ENCODE data around the gene OPCML.

The OPCML gene

DNA sequence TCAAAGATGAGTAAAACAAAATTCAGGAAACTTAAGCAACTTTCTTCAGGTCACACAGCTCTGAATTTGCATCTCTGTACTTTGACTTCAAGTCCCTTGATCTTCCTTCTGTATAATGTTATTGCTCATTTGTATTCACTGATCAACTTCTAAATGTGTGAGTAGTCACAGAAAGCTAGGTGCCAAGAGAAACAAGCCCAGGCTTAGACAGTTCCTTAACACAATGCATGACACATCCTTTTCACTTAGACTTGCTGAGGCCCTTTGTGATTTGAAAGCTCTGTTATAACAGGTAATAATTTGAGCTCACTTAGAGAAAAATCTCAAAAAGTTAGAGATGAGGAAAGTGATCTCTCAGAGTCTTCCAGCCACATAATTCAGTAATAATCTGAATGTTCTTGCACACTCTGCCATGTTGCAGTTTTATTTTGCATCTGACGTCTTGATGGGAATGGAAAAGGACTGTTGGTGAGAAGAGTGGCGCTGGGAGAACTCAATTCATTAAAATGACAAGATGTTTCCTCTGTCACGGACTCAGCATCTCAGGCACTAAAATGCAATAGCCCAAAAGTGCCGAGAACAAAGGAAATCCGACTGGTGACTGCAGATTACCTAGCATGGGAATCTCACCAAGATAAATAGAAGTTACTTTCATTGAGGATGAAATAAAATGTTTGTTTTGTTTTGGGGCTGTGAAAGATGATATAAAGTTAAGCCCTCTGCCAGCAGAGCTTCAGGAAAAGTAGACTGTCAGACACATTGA, 665.3 kb downstream of the OPCML start:
- DNase-seq = peak; percentile 41

DNA sequence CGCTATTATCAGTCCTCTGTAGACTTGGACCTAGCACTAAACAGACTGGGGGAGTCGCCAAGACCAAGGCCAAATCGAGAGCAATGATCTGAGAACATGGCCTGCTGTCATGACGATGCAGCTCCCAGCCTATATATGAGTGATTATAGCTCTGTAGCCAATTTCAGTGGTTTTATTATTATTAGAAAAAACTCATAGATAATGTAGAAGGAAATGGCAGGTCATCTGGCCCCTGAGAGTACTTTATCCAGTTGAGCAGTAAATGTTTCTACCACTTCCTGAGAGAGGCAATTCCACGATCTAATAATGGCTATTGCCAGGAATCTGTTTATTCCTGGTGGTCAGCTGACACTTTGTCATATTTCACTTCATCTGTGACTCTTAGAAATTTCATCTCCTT, 666.7 kb downstream of the OPCML start:
- no peak for DNase-seq

DNA sequence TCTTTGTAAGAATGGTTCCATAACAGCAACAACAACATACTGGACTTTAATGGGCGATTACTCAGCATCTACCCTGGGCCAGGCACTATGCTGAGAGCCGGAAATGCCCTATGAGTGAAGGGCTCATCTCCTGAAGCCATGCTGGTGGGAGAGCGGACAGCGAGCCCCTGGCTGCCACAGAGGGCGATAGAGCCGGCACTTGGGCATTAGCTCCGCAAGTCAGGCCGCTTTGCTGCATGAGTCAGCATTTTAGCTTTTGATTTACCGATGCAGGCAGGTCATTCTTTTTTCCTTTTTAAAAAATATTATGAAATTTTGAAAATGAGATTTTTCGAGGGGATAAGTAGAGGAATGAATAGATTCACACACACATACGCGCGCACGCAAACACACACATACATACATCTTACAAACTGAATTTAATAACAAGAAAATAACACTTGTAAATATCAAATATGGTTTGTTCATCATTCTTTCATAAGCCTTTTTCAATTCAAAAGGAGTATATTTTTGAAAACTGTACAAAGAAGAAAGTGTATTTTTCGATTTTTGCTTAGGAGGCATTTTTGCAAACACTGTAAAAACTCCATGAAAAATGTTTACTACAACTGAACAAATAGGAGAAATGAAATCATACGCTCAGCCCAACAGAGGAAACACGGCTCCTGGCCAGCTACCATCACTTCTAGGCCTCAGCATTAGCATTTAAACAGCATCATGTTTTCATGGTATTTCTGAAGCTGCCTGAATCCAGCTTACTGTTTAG, 667.3 kb downstream of the OPCML start:
- DNase-seq = no peak

DNA sequence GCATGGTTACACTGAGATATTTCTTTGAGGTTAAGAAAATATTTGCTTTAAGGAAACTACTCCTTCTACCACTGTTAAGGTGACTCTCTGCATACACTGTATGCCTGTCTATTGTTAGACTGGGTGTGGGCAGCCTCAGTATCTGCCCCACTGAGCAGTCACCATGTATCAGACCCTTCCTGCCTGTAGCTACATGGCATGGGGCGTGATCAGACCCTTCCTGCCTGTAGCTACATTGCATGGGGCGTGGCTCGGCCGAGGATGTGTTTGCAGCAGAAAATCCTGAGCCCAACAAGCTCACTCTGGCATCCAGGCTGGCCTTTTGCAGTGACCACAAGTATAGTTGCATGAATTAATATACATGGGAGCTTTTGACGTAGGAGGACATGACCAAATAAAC, 669.4 kb downstream of the OPCML start:
- no peak for DNase-seq

DNA sequence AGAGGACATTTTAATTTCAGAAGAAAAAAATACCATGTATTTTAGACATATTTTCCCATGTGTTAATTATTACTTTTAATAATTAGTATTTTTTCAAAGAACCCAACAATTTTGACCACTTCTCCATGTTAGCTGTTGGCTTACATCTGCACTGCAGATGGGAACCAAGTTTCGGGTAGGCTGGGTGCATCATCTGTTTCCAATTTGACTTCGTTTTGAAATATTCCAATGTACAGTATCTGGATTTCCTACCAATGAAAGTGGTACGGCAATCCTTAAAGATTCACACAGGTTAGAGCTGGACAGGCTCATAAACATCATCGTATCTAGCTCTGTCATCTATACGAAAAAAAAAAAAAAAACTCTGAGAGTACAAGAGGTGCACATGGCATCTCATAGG, 670.2 kb downstream of the OPCML start:
- DNase-seq = peak; percentile 47

DNA sequence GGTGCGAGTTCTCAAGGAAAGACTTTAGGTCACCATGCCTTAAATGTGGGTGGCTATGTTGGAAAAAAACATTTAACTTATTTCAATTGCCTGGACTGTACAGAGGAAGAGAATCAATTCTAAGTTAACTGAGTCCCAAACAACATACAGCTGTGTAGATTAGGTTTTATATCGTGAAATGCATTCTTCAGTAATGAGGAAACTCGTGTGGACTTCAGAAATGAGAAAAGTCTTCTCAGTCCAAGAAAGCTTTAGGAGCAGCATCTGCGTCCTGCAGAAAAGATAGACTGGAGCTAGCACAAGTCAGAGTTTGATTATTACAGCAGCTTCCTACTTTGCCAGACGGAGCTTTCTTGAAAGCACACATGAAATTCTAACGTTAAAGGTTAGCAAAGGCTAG, 673.0 kb downstream of the OPCML start:
- no peak for DNase-seq

DNA sequence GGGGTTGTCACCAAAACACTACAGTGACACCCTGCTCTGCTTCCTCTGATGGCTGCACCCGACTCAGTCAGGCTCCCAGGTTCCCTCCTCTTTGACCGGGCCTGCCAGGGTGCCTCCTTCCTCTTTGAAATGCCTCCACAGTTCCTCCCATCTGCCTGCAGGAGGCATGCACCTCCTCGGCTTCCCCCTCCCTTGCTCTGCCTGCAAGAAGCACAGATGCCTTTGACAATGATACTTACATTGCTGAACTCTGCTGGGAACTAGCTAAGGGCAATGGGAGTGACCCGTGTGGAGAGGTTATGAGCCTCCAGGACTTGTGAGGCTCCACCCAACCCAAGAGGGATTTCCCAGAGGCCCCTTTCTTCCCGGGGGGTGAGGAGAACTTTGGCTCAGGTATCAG, 674.1 kb downstream of the OPCML start:
- peak; percentile 68 for DNase-seq

DNA sequence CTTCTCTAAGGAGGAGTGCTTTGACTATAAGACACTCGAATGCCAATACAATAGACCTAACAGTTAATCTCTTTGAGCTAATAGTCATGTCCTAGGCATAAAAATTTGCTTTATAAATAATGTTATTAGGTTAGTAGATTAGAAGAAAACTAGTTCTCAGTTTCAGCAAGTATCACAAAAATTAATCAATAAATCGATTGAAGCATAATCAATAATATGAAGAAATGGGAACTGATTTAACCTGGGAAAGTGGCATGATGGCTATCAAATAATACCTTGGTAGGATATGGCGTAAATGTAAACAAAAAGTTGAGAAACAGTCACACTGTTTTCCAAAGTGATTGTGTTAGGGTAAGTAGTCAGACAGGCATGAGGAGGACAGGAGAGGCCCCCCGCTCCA, 676.3 kb downstream of the OPCML start:
- no peak for DNase-seq

DNA sequence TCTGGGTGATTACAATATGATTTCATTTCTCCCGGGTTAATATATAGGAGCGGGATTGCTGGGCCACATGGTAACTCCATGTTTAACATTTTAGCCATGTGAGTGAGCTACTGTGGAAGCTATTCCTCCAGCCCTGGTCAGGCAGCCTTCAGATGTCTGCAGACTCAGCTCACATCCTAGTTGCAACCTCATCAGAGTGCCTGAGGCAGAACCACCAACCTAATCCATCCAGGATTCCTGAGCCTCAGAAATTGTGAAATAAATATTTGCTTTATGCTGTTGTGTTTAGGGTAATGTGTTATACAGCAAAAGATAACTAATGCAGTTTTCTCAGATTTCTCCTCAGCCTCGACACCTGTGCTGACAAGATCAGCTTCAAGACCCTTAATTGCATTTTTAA, 676.8 kb downstream of the OPCML start:
- no peak for DNase-seq

DNA sequence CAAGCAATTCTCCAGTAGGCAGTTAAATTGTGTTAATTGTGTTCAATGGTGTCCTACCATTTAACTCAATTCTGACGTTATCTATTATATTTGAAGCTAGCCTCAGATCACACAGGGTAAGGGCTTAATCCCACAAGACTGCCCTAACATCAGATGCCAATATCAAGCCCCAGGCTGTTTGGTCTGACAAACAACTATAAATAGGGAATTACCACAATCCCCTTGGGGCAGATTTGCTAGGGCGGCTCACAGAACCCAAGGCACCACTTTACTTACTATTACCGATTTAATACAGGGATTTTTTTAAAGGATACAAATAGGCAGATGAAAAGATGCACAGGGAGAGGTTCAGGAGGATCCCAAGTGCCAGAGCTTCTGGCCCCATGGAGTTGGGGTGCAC, 678.4 kb downstream of the OPCML start:
- no peak for DNase-seq

DNA sequence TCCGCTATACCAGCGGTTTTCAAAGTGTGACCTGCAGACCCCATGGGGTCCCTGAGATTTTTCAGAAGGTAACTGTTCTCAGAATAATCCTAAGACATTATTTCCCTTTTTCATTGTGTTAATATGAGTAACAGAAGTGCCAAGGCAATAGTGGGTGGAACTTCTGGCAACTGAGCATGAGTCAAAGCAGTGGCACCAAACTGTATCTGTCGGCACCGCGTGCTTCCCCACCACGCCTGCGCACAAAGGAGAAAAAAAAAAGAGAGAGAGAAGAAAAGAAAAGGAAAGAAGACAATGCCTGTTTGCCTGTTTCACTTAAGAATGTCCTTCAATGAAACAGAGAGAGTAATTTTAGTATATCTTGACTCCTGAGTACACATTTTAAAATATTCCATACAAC, 679.9 kb downstream of the OPCML start:
- no peak for DNase-seq

DNA sequence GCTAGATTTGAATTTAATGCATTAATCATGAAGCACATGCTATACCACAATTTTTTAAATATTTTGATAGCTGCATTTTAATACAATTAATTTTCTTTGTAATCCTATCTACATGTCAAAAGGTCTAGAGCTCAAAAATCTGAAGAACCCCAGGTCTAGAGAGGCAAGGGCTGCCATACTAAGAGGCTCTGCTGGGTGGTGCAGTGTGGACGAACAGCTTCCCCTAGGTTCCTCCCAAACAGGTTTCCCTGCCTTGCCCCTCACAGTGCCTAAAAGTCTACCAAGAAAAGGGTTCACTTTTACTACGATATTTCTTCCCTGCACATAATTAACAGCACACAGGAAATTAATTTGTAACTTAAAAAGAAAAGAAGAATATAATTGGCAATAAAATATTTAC, 681.1 kb downstream of the OPCML start:
- no peak for DNase-seq

DNA sequence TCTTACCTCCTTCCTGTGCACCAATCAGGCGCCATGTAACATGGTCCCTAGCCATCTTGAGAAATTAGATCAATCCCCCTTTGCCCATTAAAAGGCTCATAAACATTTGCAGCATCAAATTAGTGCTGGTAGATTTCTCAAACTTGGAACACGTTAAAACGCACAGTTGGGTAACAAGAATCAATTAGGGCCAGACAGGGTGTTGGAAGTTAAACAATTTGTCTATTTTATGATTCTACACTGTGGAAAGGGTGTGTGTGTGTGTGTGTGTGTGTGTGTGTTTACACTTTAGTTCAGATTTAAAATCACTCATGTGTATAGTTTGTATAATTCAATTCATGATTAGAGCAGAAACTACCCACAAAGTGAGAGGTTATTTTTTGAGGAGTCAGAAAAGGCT, 682.0 kb downstream of the OPCML start:
- no peak for DNase-seq

DNA sequence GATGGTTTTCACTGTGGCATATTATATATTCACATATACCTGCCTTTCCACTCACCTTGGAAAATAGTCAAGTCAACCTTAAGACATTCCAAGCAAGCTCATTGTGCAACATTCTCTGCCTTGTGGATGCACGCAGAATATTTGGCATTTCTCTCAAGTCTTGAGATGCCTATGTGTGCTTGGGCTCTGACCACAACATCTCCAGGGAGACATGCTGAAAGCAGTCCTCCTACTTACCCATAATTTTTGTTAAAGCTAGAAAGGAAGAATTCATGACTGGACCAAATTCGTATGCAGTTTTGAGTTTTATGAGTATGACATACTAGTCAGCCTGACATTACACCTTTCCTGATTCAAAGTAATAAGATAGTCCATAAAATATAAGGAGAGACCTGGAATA, 684.0 kb downstream of the OPCML start:
- peak; percentile 90 for DNase-seq

DNA sequence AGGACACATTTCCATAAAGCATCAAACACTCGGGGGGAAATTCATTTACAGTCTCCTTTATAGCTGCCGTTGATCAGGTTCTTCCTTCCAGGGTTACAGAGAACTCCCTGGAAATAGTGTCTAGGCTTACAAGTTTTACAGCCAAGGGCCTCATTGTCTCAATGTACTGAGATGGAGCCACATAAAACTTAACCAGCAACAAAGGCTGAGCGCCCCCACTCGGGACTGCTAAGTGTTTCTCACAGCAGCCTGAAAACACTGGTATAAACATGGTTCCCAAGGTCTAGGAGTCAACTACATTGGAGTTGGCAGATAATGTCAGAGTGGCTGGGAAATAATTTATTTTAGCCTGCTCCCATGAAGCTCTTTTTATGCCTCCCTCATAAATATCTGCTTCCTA, 686.2 kb downstream of the OPCML start:
- DNase-seq = no peak

DNA sequence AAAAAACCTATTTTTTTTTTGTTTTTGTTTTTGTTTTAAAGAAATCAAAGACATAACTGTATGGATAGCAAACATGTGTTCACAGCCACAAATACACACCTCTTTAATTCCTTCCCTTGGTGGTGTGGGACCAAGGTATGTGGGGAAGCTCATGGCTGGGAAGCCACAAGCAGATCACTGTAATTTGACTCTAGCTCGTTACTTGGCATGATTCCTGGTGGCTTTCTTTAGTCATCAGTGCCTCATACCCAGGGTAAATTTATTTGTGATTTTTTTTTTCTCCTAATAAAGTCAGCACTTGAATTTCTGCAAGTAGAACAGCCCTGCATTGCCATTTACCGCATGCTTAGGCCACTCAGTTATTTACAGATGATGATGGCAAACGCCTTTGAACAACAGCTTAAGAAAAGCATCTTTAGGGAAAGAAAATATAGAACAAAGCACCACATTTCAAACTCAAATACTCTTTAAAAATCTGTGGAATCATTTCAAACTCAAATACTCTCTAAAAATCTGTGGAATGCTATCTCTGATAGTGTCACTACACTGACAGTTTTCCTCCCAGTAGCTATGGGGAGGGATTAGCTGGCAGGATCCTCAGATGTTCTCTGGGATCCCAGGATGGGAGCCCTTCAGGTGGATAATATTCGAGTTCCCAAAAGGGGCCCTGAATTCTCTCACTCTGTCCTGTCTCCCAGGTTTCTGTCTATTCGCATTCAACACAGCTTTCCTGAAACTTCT, 687.2 kb downstream of the OPCML start:
- DNase-seq = peak; percentile 97

DNA sequence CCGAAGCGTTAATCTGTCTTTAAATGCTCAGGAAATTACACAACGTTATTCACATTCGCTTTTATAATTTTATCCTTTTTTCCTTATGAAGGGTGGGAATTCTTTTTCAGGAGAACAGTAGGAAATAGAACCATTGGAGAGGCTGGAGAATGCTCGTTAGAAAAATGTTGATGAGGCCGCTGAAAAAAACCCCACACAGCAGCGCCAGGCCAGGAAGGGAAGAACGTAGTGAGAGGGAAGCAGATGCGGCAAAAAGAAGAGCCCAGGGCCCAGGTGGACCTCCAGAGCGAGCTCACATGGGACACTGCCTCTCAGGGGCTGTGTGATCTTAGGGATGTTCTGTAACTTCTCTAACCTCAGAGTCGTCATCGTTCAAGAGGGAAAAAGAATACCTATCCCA, 691.6 kb downstream of the OPCML start:
- DNase-seq = no peak

DNA sequence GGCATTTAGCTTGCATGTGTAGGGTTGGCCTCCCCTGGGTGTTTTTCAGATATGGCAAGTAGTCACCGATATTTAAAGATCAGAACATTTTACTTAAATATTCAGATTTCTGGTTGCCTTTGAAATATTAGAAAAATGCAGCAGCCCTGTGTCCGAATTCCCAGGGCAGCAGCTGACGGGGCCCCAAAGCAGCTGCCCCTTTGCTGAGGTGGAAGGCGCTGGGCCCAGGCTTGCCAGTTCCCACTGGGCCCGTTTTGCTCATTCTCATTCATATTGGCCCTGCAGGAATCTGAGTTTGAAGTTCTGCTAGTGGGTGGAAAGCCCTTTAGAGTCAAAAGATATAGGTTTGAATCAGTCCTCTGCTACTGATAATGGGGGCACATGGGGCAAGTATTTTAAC, 692.1 kb downstream of the OPCML start:
- DNase-seq = no peak

DNA sequence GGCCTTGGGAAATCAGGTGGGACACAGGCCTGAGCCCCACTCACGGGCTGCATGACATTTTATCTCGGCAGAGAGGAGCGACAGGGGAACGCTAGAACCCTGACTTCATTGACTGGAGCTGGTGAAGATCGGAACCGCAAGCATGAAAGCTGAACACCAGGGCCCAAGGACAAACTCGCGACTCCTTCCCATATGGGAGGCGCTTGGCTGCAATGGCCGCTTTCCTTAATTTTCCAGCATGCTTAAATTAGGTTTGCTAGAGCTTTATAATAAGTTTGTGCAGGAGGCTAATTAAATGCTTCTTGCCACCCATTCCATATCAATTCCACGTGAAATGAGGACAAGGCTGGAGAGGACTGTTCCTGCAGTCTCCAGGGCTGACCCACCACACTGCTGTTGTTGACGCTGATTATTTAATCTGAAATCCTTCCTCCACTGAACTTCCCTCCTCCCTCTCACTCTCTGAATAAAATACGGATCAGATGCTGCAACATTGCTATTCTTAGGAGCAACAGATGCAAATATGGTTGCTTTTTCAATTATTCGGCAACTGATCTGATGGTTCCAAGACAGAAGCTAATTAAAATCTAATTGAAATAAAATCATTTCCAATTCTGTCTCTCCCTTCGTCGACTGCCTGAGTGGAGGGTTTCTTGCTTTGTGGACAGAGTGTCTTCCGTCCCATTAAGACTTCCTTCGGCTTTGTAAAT, 692.9 kb downstream of the OPCML start:
- DNase-seq = no peak

DNA sequence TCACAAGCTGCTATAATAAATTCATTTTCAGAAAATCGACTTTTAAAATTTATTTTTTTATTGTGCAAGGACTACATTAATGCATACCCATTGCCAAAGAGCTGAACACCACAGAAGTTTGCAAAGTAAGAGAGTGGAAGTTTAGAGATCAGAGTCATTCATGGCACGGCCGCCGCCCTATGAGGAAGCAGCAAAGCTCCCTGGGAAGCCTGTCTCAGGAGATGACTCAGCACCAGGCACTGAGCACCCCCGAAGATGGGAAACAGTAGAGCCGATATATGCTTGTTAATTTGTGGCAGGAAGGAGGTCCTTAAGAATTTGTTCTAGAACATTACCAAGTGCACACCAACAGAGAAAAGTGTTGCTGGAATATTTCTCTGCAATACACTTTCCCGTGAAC, 693.7 kb downstream of the OPCML start:
- DNase-seq = peak; percentile 72

DNA sequence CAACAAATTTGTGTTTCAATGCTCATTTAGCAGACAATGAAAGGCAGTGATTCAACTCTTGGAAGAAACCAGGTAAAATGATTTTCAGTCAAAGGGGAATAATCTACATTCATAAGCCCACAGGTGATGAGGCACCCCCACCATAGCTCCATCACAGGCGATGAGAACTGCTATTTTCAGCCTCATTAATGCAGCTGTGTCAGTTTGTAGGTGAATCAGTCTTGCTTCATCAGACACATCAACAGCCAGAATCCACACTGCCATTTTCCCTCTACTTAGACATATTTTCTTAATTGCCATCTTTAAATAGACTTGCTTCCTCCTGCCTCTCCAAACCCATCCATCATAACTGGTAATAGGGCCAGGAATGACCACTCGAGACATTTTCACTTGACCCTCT, 701.0 kb downstream of the OPCML start:
- no peak for DNase-seq

DNA sequence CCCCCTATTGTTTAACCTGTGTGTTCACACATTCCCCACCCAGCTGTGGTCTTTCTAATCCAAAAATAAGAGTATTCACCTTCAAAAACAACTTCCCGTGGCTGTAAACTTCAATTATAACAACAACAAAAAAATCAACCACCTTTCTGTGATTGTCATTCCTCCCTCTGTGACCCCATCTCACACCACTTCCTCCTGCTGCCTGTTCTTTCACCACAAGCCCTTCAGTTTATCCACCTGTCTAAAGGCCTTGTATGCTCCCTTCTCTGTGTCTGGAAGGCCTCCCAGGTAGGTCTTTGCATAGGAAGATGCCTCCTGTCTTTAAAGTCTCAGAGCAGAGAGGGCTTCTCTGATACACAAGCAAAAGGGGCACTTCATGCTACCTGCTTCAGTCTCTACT, 707.7 kb downstream of the OPCML start:
- no peak for DNase-seq

DNA sequence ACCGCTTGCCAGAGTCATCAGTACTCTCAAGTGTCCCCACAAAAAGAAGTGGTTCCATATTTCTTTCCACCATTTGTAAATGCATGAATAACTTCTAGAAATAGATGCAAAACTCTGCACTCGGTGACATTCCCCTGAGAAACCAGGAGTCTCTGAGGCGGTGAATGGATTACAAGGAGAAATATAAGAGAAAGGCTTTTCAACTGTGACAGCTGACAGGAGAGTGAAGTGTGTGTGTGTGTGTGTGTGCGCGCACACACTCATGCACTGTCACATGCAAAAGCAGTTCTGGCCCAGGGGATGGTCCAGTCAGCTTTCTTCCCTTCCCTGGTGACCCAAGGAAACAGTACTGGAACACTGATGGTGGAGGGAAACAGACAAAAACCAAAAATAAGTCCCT, 710.0 kb downstream of the OPCML start:
- no peak for DNase-seq

Data from fibroblast of upper back skin (primary cell).